Mesendoderm (in vitro differentiated cells): ENCODE measurements around the gene WDSUB1. TPM values are rescaled to one million over a fixed set of nuclear protein-coding genes. Genes with fewer than 3 reads are reported as not detected.
A peak's percentile ranks its signal among the peaks of the same experiment; 100 is the strongest.

Source experiments
- DNase-seq: peaks from one replicate; pipeline ENCODE4 v3.0.0; 2013
- H2AK5ac ChIP-seq: 2 replicates; pipeline ENCODE4 v1.6.1; 2013; ENCODE audit warnings: low read length, inconsistent platforms
- H2BK120ac ChIP-seq: 2 replicates; pipeline ENCODE4 v1.6.1; 2013; ENCODE audit warnings: low read depth, mild to moderate bottlenecking, low read length, moderate library complexity, mixed read lengths
- H2BK15ac ChIP-seq: replicated peaks from 2 replicates; pipeline ENCODE4 v1.6.1; 2013; ENCODE audit warnings: low read depth, mild to moderate bottlenecking, moderate library complexity
- H2BK5ac ChIP-seq: 2 replicates; pipeline ENCODE4 v1.6.1; 2013; ENCODE audit warnings: low read length, inconsistent platforms
- H3K18ac ChIP-seq: 2 replicates; pipeline ENCODE4 v1.6.1; 2013; ENCODE audit warnings: mild to moderate bottlenecking, low read length, mixed read lengths
- H3K23ac ChIP-seq: one replicate; pipeline ENCODE4 v1.6.1; 2013; ENCODE audit warnings: low read length
- H3K27ac ChIP-seq: 2 replicates; pipeline ENCODE4 v1.5.1; 2013; ENCODE audit warnings: low read depth, mild to moderate bottlenecking, inconsistent platforms, low read length, moderate library complexity
- H3K27me3 ChIP-seq: 2 replicates; pipeline ENCODE4 v1.6.1; 2013; ENCODE audit warnings: low read length, control low read depth, mild to moderate bottlenecking, inconsistent platforms; ENCODE audit not compliant: insufficient read depth, poor library complexity
- H3K36me3 ChIP-seq: 2 replicates; pipeline ENCODE4 v1.6.1; 2013; ENCODE audit warnings: low read length, inconsistent platforms; ENCODE audit not compliant: control insufficient read depth, insufficient read depth
- H3K4ac ChIP-seq: one replicate; pipeline ENCODE4 v1.6.1; 2013; ENCODE audit warnings: low read depth, mild to moderate bottlenecking, low read length, moderate library complexity
- H3K4me1 ChIP-seq: 2 replicates; pipeline ENCODE4 v1.6.1; 2013; ENCODE audit warnings: low read depth, low read length, inconsistent platforms; ENCODE audit not compliant: control insufficient read depth
- H3K4me2 ChIP-seq: 2 replicates; pipeline ENCODE4 v1.6.1; 2013; ENCODE audit warnings: low read length
- H3K4me3 ChIP-seq: 2 replicates; pipeline ENCODE4 v1.5.1; 2013; ENCODE audit warnings: mild to moderate bottlenecking, low read length
- H3K56ac ChIP-seq: one replicate; pipeline ENCODE4 v1.6.1; 2013; ENCODE audit warnings: low read length
- H3K79me1 ChIP-seq: 2 replicates; pipeline ENCODE4 v1.6.1; 2013; ENCODE audit warnings: low read length, inconsistent platforms
- H3K79me2 ChIP-seq: 2 replicates; pipeline ENCODE4 v1.6.1; 2013; ENCODE audit warnings: mild to moderate bottlenecking, low read length; ENCODE audit not compliant: control insufficient read depth, insufficient read depth
- H3K9ac ChIP-seq: 2 replicates; pipeline ENCODE4 v1.6.1; 2013; ENCODE audit warnings: low read length, inconsistent platforms
- H4K5ac ChIP-seq: one replicate; pipeline ENCODE4 v1.6.1; 2013; ENCODE audit warnings: low read length
- H4K8ac ChIP-seq: one replicate; pipeline ENCODE4 v1.6.1; 2013; ENCODE audit warnings: low read depth, mild to moderate bottlenecking, control low read depth, low read length, moderate library complexity
- WGBS: extraction: QIAGEN DNeasy Blood & Tissue Kit; methylation state at CpG from one replicate; pipeline ENCODE4 v1.1.7; 2013; ENCODE audit warnings: low lambda C conversion rate, missing lambda C conversion rate; ENCODE audit not compliant: insufficient coverage; ENCODE audit errors: extremely low coverage; 5-methylcytosine and 5-hydroxymethylcytosine counted together
- polyA plus RNA-seq, 2 experiments: library from polyadenylated mRNA; stranded (reverse); fragments of 200-250 nt; gene quantifications; one replicate each; pipeline ENCODE4 v1.2.3, GENCODE V29; 2013

WDSUB1 gene
- polyA plus RNA-seq (2013, experiment 1 of 2), result 4.6 TPM
- 5.2 TPM for polyA plus RNA-seq (2013, experiment 2 of 2)

GRCh38 chr2:159285929-159286708, at the start of gene WDSUB1:
WDSUB1 (minus strand) TSS chr2:159286703; CDS start chr2:159283069, 3,634 bp downstream.
- H3K4me2 ChIP-seq, result peak within 1 kb of the TSS; percentile 38
- H4K5ac ChIP-seq, result peak within 1 kb of the TSS; percentile 17
- peak within 1 kb of the TSS; percentile 82 for H3K9ac ChIP-seq
- peaks cover 2% of the 10 kb centered on the region for H3K4me1 ChIP-seq
- H3K4ac ChIP-seq, result peak within 1 kb of the TSS; percentile 77
- H3K18ac ChIP-seq, result peak within 1 kb of the TSS; percentile 47
- H3K27ac ChIP-seq, result peak within 1 kb of the TSS; percentile 74
- peaks cover 2% of the 10 kb centered on the region for H3K79me1 ChIP-seq
- H2BK15ac ChIP-seq, result no peak within 1 kb of the TSS
- peak within 1 kb of the TSS; percentile 74 for H3K4me3 ChIP-seq
- no peak within 1 kb of the TSS for H3K23ac ChIP-seq
- no peaks in the 10 kb centered on the region for H3K27me3 ChIP-seq
- peak within 1 kb of the TSS; percentile 90 for H3K56ac ChIP-seq
- no peak within 1 kb of the TSS for H2BK120ac ChIP-seq
- no peaks in the 10 kb centered on the region for H3K79me2 ChIP-seq
- H2BK5ac ChIP-seq, result no peak within 1 kb of the TSS
- no peaks in the 10 kb centered on the region for H3K36me3 ChIP-seq
- peak within 1 kb of the TSS; percentile 96 for H4K8ac ChIP-seq
- DNase-seq, result peak; percentile 72
- no CpG with 5 or more reads among the region's 64 CpGs for WGBS
- H2AK5ac ChIP-seq, result no peak within 1 kb of the TSS

GRCh38 chr2:159326569-159327255, 40.2 kb upstream of the WDSUB1 start:
- H3K18ac ChIP-seq, result no peak overlapping the region
- no peak overlapping the region for H3K4me2 ChIP-seq
- H3K36me3 ChIP-seq, result no peaks in the 10 kb centered on the region
- no peak overlapping the region for H3K9ac ChIP-seq
- H4K8ac ChIP-seq, result no peak overlapping the region
- no peak overlapping the region for H3K56ac ChIP-seq
- DNase-seq, result no peak
- no peak overlapping the region for H4K5ac ChIP-seq
- H3K79me2 ChIP-seq, result no peaks in the 10 kb centered on the region
- no peak overlapping the region for H2BK120ac ChIP-seq
- H3K4me3 ChIP-seq, result no peak overlapping the region
- WGBS, result no CpG with 5 or more reads among the region's 5 CpGs
- no peak overlapping the region for H2BK15ac ChIP-seq
- no peak overlapping the region for H3K23ac ChIP-seq
- H3K4ac ChIP-seq, result no peak overlapping the region
- H3K27me3 ChIP-seq, result no peaks in the 10 kb centered on the region
- no peak overlapping the region for H3K27ac ChIP-seq
- no peaks in the 10 kb centered on the region for H3K79me1 ChIP-seq
- no peaks in the 10 kb centered on the region for H3K4me1 ChIP-seq
- no peak overlapping the region for H2BK5ac ChIP-seq
- H2AK5ac ChIP-seq, result no peak overlapping the region

GRCh38 chr2:159322419-159322818, 35.9 kb upstream of the WDSUB1 start:
- H3K27ac ChIP-seq, result no peak overlapping the region
- no peak overlapping the region for H3K18ac ChIP-seq
- H2BK120ac ChIP-seq, result no peak overlapping the region
- H3K23ac ChIP-seq, result no peak overlapping the region
- H3K4me2 ChIP-seq, result no peak overlapping the region
- H4K5ac ChIP-seq, result no peak overlapping the region
- no peak overlapping the region for H3K4me3 ChIP-seq
- H3K4me1 ChIP-seq, result no peaks in the 10 kb centered on the region
- no peak overlapping the region for H2BK5ac ChIP-seq
- no peak overlapping the region for H2BK15ac ChIP-seq
- no peaks in the 10 kb centered on the region for H3K79me2 ChIP-seq
- H2AK5ac ChIP-seq, result no peak overlapping the region
- no peaks in the 10 kb centered on the region for H3K36me3 ChIP-seq
- no peak overlapping the region for H3K9ac ChIP-seq
- no peak overlapping the region for H3K56ac ChIP-seq
- DNase-seq, result no peak
- no peak overlapping the region for H4K8ac ChIP-seq
- no peaks in the 10 kb centered on the region for H3K79me1 ChIP-seq
- H3K4ac ChIP-seq, result no peak overlapping the region
- H3K27me3 ChIP-seq, result no peaks in the 10 kb centered on the region

- H4K8ac ChIP-seq, result no peak overlapping the region
- H3K79me1 ChIP-seq, result no peaks in the 10 kb centered on the region
- no peak overlapping the region for H3K4me2 ChIP-seq
- H3K27me3 ChIP-seq, result no peaks in the 10 kb centered on the region
- no peaks in the 10 kb centered on the region for H3K4me1 ChIP-seq
- no peak overlapping the region for H3K56ac ChIP-seq
- H3K79me2 ChIP-seq, result no peaks in the 10 kb centered on the region
- WGBS, result no CpG with 5 or more reads among the region's 3 CpGs
- no peak overlapping the region for H3K23ac ChIP-seq
- no peak overlapping the region for H3K9ac ChIP-seq
- no peaks in the 10 kb centered on the region for H3K36me3 ChIP-seq
- no peak overlapping the region for H2AK5ac ChIP-seq
- H4K5ac ChIP-seq, result no peak overlapping the region
- no peak overlapping the region for H3K4ac ChIP-seq
- DNase-seq, result no peak
- H2BK15ac ChIP-seq, result no peak overlapping the region
- H2BK120ac ChIP-seq, result no peak overlapping the region
- H3K4me3 ChIP-seq, result no peak overlapping the region
- no peak overlapping the region for H3K27ac ChIP-seq
- no peak overlapping the region for H3K18ac ChIP-seq
- H2BK5ac ChIP-seq, result no peak overlapping the region
Measured at GRCh38 chr2:159317392-159318088, 31.0 kb upstream of the WDSUB1 start.

GRCh38 chr2:159307942-159308341, 21.4 kb upstream of the WDSUB1 start:
- Histone ChIP-seq H3K4me3 (no peak overlapping the region), H3K4me1 (no peaks in the 10 kb centered on the region), H3K9ac (no peak overlapping the region), H3K4me2 (no peak overlapping the region), H3K27ac (no peak overlapping the region), H2BK120ac (no peak overlapping the region), H3K18ac (no peak overlapping the region), H2BK5ac (no peak overlapping the region), H4K5ac (no peak overlapping the region), H3K56ac (no peak overlapping the region), H3K4ac (no peak overlapping the region), H3K79me2 (no peaks in the 10 kb centered on the region), H3K23ac (no peak overlapping the region), H2BK15ac (no peak overlapping the region), H3K27me3 (no peaks in the 10 kb centered on the region), H4K8ac (no peak overlapping the region), H3K36me3 (no peaks in the 10 kb centered on the region), H3K79me1 (no peaks in the 10 kb centered on the region), H2AK5ac (no peak overlapping the region)
- no peak for DNase-seq
